EH (cell line): ENCODE data around the gene MPND.
"Not testable (repeated sequence)": the region's sequence is repeated elsewhere in the genome, so short reads cannot be mapped to it uniquely, and the experiment has no call there.

Experiments used
- DNase-seq: peaks from one replicate; pipeline ENCODE4 v3.0.0-alpha.2; 2015; ENCODE audit warnings: low read depth

The MPND gene

GRCh38 chr19:4347521-4347920, 4.2 kb downstream of the MPND start:
- no peak for DNase-seq

- DNase-seq: not testable (repeated sequence)
Measured at GRCh38 chr19:4349225-4349624, 5.9 kb downstream of the MPND start.

- DNase-seq: no peak
Measured at GRCh38 chr19:4350111-4350510, 6.7 kb downstream of the MPND start.

- no peak for DNase-seq
Measured at GRCh38 chr19:4350726-4351125, 7.4 kb downstream of the MPND start.

- peak; percentile 68 for DNase-seq
Measured at GRCh38 chr19:4352701-4353121, 9.3 kb downstream of the MPND start.

GRCh38 chr19:4354282-4354681, 10.9 kb downstream of the MPND start:
- no peak for DNase-seq

- DNase-seq: no peak
Measured at GRCh38 chr19:4354897-4355296, 11.5 kb downstream of the MPND start.

- DNase-seq: no peak
Measured at GRCh38 chr19:4357095-4357797, 13.9 kb downstream of the MPND start.

- no peak for DNase-seq
Measured at GRCh38 chr19:4357921-4358326, 14.6 kb downstream of the MPND start.

- DNase-seq: no peak
Measured at GRCh38 chr19:4358709-4359626, 15.6 kb downstream of the MPND start.

GRCh38 chr19:4359627-4360000, 16.3 kb downstream of the MPND start:
- no peak for DNase-seq

GRCh38 chr19:4360081-4360569, 16.8 kb downstream of the MPND start:
- no peak for DNase-seq

GRCh38 chr19:4360641-4361151, 17.3 kb downstream of the MPND start:
- no peak for DNase-seq

GRCh38 chr19:4361152-4362046, 18.0 kb downstream of the MPND start:
- DNase-seq: no peak

GRCh38 chr19:4362101-4362828, 18.9 kb downstream of the MPND start:
- DNase-seq: no peak

- no peak for DNase-seq
Measured at GRCh38 chr19:4362831-4363545, 19.6 kb downstream of the MPND start.

- no peak for DNase-seq
Measured at GRCh38 chr19:4363571-4364304, 20.4 kb downstream of the MPND start.

GRCh38 chr19:4365341-4365740, 22.0 kb downstream of the MPND start:
- DNase-seq: no peak

- DNase-seq: no peak
Measured at GRCh38 chr19:4365791-4366665, 22.7 kb downstream of the MPND start.
